Bronchial epithelial cell (primary cell): ENCODE measurements around the gene SPAG4. TPM values are rescaled to one million over a fixed set of nuclear protein-coding genes. Genes with fewer than 3 reads are reported as not detected.

Source experiments
- DNase-seq: peaks from one replicate; pipeline ENCODE4 v3.0.0-alpha.2; 2010; ENCODE audit warnings: low read depth
- FAIRE-seq: peaks from 2 replicates; lab custom pipeline; 2011; peaks lifted over from hg19 to GRCh38; lab: Jason Lieb, UNC
- H3K27me3 ChIP-seq: 2 replicates; pipeline ENCODE4 v1.5.1; 2011; ENCODE audit warnings: low read length; ENCODE audit not compliant: control insufficient read depth, insufficient read depth
- H3K36me3 ChIP-seq: 2 replicates; pipeline ENCODE4 v1.5.1; 2011; ENCODE audit warnings: low read length; ENCODE audit not compliant: control insufficient read depth, insufficient read depth
- H3K4me3 ChIP-seq: 2 replicates; pipeline ENCODE4 v1.5.1; 2011; ENCODE audit warnings: mild to moderate bottlenecking, low read depth, low read length, control low read depth
- CTCF ChIP-seq: IDR thresholded peaks from 2 replicates; pipeline ENCODE4 v1.5.1; 2011; ENCODE audit warnings: mild to moderate bottlenecking, moderate library complexity, low read length, control low read depth, inconsistent platforms; ENCODE audit not compliant: insufficient read depth, severe bottlenecking
- total RNA-seq: library from RNA; depleted of rRNA; stranded (reverse); fragments of >200 nt; gene quantifications from 2 replicates; pipeline ENCODE4 v1.2.1, GENCODE V29; 2014

Gene SPAG4
- total RNA-seq, 1 donor from 2014 or later = 6.1 TPM

GRCh38 chr20:35620818-35621559 is 5.4 kb downstream of the SPAG4 start:
- Histone ChIP-seq H3K4me3 (no peak overlapping the region), H3K36me3 (peaks cover 6% of the 10 kb centered on the region), H3K27me3 (no peaks in the 10 kb centered on the region)
- no peak for TF ChIP-seq CTCF
- DNase-seq (no peak), FAIRE-seq (no peak)

GRCh38 chr20:35621560-35621946 is 5.9 kb downstream of the SPAG4 start:
- H3K36me3 ChIP-seq = peaks cover 11% of the 10 kb centered on the region
- H3K27me3 ChIP-seq = no peaks in the 10 kb centered on the region
- DNase-seq (no peak), FAIRE-seq (no peak)
- no peak overlapping the region for H3K4me3 ChIP-seq
- TF ChIP-seq CTCF = no peak

- TF ChIP-seq CTCF = no peak
- H3K4me3 ChIP-seq = no peak overlapping the region
- FAIRE-seq = no peak
- DNase-seq = peak; percentile 20
- H3K27me3 ChIP-seq = no peaks in the 10 kb centered on the region
- H3K36me3 ChIP-seq = peaks cover 16% of the 10 kb centered on the region
Measured at GRCh38 chr20:35625584-35626385, 10.2 kb downstream of the SPAG4 start.

GRCh38 chr20:35626386-35627001 is 10.9 kb downstream of the SPAG4 start:
- no peak for TF ChIP-seq CTCF
- DNase-seq = peak; percentile 71
- H3K36me3 ChIP-seq = peaks cover 16% of the 10 kb centered on the region
- no peak overlapping the region for H3K4me3 ChIP-seq
- H3K27me3 ChIP-seq = no peaks in the 10 kb centered on the region
- peak; percentile 94 for FAIRE-seq

- FAIRE-seq = no peak
- H3K36me3 ChIP-seq = peaks cover 17% of the 10 kb centered on the region
Measured at GRCh38 chr20:35627121-35627520, 11.5 kb downstream of the SPAG4 start.

More at GRCh38 chr20:35627121-35627520, 11.5 kb downstream of the SPAG4 start:
- DNase-seq = no peak
- Histone ChIP-seq H3K4me3 (no peak overlapping the region), H3K27me3 (no peaks in the 10 kb centered on the region)
- TF ChIP-seq CTCF = no peak
